Stimulated activated CD4-positive, alpha-beta T cell treated with anti-CD3 and anti-CD28 coated beads, Interleukin-15, amount 100 ng/mL, for 48 hours (primary cell): ENCODE measurements around the gene ZBTB8A.
"Not testable (repeated sequence)": the region's sequence is repeated elsewhere in the genome, so short reads cannot be mapped to it uniquely, and the experiment has no call there.

ENCODE experiments used
- DNase-seq, 2 donors: peaks; one replicate each; pipeline ENCODE4 v3.0.0-alpha.2; 2020; ENCODE audit warnings: low read depth in 2 of 2

ZBTB8A gene

GRCh38 chr1:32536764-32537163, 2.5 kb upstream of the ZBTB8A start:
- DNase-seq, result no peak

- DNase-seq, result no peak
These were observed 651 bp downstream of the ZBTB8A start for GRCh38 chr1:32539584-32540571.

- DNase-seq, result no peak
These were observed 1.4 kb downstream of the ZBTB8A start for GRCh38 chr1:32540605-32541004.

- DNase-seq, result no peak
These were observed 1.9 kb downstream of the ZBTB8A start for GRCh38 chr1:32541064-32541566.

- no peak for DNase-seq
These were observed 7.4 kb downstream of the ZBTB8A start for GRCh38 chr1:32546611-32547010.

- DNase-seq, result no peak
These were observed 10.4 kb downstream of the ZBTB8A start for GRCh38 chr1:32549616-32550015.

GRCh38 chr1:32554288-32554687, 15.1 kb downstream of the ZBTB8A start:
- no peak for DNase-seq

- not testable (repeated sequence) for DNase-seq
These were observed 17.8 kb downstream of the ZBTB8A start for GRCh38 chr1:32557035-32557434.

GRCh38 chr1:32557812-32558211, 18.6 kb downstream of the ZBTB8A start:
- DNase-seq, result no peak

- no peak for DNase-seq
These were observed 29.7 kb downstream of the ZBTB8A start for GRCh38 chr1:32568929-32569328.

GRCh38 chr1:32580348-32581017, 41.3 kb downstream of the ZBTB8A start:
- DNase-seq, result no peak

GRCh38 chr1:32592943-32593342, 53.7 kb downstream of the ZBTB8A start:
- no peak for DNase-seq

GRCh38 chr1:32600034-32600433, 60.8 kb downstream of the ZBTB8A start:
- DNase-seq, result no peak

- no peak for DNase-seq
These were observed 66.6 kb downstream of the ZBTB8A start for GRCh38 chr1:32605711-32606424.

GRCh38 chr1:32606565-32607371, 67.5 kb downstream of the ZBTB8A start:
- DNase-seq, result no peak

- DNase-seq, result no peak
These were observed 70.0 kb downstream of the ZBTB8A start for GRCh38 chr1:32609180-32609579.

GRCh38 chr1:32611859-32612188, 72.6 kb downstream of the ZBTB8A start:
- DNase-seq, result no peak

GRCh38 chr1:32612189-32612881, 73.1 kb downstream of the ZBTB8A start:
- DNase-seq, result peak; percentile 33 to 38

- no peak for DNase-seq
These were observed 74.2 kb downstream of the ZBTB8A start for GRCh38 chr1:32613472-32613871.

GRCh38 chr1:32618673-32619221, 79.5 kb downstream of the ZBTB8A start:
- DNase-seq, result no peak
